ENCODE data around the gene DNAJC5G. TPM values are rescaled to one million over a fixed set of nuclear protein-coding genes. Genes with fewer than 3 reads are reported as not detected.

DNAJC5G gene
- total and polyA plus RNA-seq, 2 donors (not counting 1 experiment from before 2014, with no cell fraction given), result not detected

- Mint-ChIP-seq H3K9me3 (ENCODE audit: insufficient read depth) (no peaks in the 10 kb centered on the region), H3K27me3 (peaks cover 30% of the 10 kb centered on the region), H3K27ac (no peak overlapping the region), H3K4me1 (no peaks in the 10 kb centered on the region), H3K4me3 (no peak overlapping the region)
- Histone ChIP-seq H3K79me2 (ENCODE audit: control insufficient read depth, insufficient read depth, low read length) (no peaks in the 10 kb centered on the region), H3K27me3 (replicated peaks in 1 of 4; ENCODE audit: control extremely low read depth in 1 of 4, control insufficient read depth in 3 of 4, insufficient read depth in 4 of 4, low read length in 3 of 4) (peaks cover 0 to 13% (median 2%) of the 10 kb centered on the region in 4 experiments), H3K27ac (ENCODE audit: low read length in 2 of 2) (no peak overlapping the region), H3K9me3 (ENCODE audit: control extremely low read depth in 1 of 3, control insufficient read depth in 2 of 3, insufficient read depth in 1 of 3, low read length in 2 of 3) (no peaks in the 10 kb centered on the region), H4K20me1 (ENCODE audit: control insufficient read depth, insufficient read depth, low read length, poor library complexity, severe bottlenecking) (no peaks in the 10 kb centered on the region), H3K4me1 (ENCODE audit: control insufficient read depth in 2 of 2, insufficient read depth in 2 of 2, low read length in 2 of 2) (no peaks in the 10 kb centered on the region), H3K9ac (ENCODE audit: low read length) (no peak overlapping the region), H2AFZ (ENCODE audit: insufficient read depth, low read depth, low read length, poor library complexity, severe bottlenecking) (no peak overlapping the region), H3K4me3 (ENCODE audit: control extremely low read depth in 1 of 5, extremely low read depth in 1 of 5, insufficient read depth in 1 of 5, low read depth in 2 of 5, low read length in 4 of 5) (no peak overlapping the region), H3K4me2 (replicated peaks; ENCODE audit: low read depth, low read length, poor library complexity, severe bottlenecking) (no peak overlapping the region), H3K36me3 (replicated peaks in 1 of 2; ENCODE audit: control extremely low read depth in 1 of 2, control insufficient read depth in 1 of 2, extremely low read depth in 1 of 2, insufficient read depth in 2 of 2, low read length in 1 of 2) (no peaks in the 10 kb centered on the region)
- TF ChIP-seq EZH2 (IDR thresholded peaks at IDR 0.05; ENCODE audit: borderline replicate concordance, insufficient read depth, low read depth, low read length, poor library complexity, severe bottlenecking) (no peak), CTCF (IDR thresholded peaks at IDR 0.05) (no peak)
- DNase-seq (no peak), ATAC-seq (ENCODE audit: low read depth) (no peak)
- 92% methylated on average over 3 of the region's 4 CpGs for WGBS (ENCODE audit: insufficient coverage)
- POLR2A ChIA-PET, result no interaction called here
- intact Hi-C loops (cut with micrococcal nuclease), result no loop called here
- CTCF ChIA-PET, result no interaction called here
These were observed 21.2 kb downstream of the DNAJC5G start for GRCh38 chr2:27296481-27296880.

GRCh38 chr2:27297195-27297594, 22.0 kb downstream of the DNAJC5G start:
- Histone ChIP-seq H2AFZ (ENCODE audit: insufficient read depth, low read depth, low read length, poor library complexity, severe bottlenecking) (no peak overlapping the region), H3K27ac (ENCODE audit: low read length in 2 of 2) (no peak overlapping the region), H3K79me2 (ENCODE audit: control insufficient read depth, insufficient read depth, low read length) (no peaks in the 10 kb centered on the region), H3K36me3 (replicated peaks in 1 of 2; ENCODE audit: control extremely low read depth in 1 of 2, control insufficient read depth in 1 of 2, extremely low read depth in 1 of 2, insufficient read depth in 2 of 2, low read length in 1 of 2) (no peaks in the 10 kb centered on the region), H3K27me3 (replicated peaks in 1 of 4; ENCODE audit: control extremely low read depth in 1 of 4, control insufficient read depth in 3 of 4, insufficient read depth in 4 of 4, low read length in 3 of 4) (peaks cover 0 to 13% (median 2%) of the 10 kb centered on the region in 4 experiments), H3K9ac (ENCODE audit: low read length) (no peak overlapping the region), H3K9me3 (ENCODE audit: control extremely low read depth in 1 of 3, control insufficient read depth in 2 of 3, insufficient read depth in 1 of 3, low read length in 2 of 3) (no peaks in the 10 kb centered on the region), H3K4me3 (ENCODE audit: control extremely low read depth in 1 of 5, extremely low read depth in 1 of 5, insufficient read depth in 1 of 5, low read depth in 2 of 5, low read length in 4 of 5) (no peak overlapping the region), H3K4me1 (ENCODE audit: control insufficient read depth in 2 of 2, insufficient read depth in 2 of 2, low read length in 2 of 2) (no peaks in the 10 kb centered on the region), H3K4me2 (replicated peaks; ENCODE audit: low read depth, low read length, poor library complexity, severe bottlenecking) (no peak overlapping the region), H4K20me1 (ENCODE audit: control insufficient read depth, insufficient read depth, low read length, poor library complexity, severe bottlenecking) (no peaks in the 10 kb centered on the region)
- intact Hi-C loops (cut with micrococcal nuclease), result no loop called here
- ATAC-seq (ENCODE audit: low read depth) (no peak), DNase-seq (no peak)
- ChIA-PET POLR2A (no interaction called here), CTCF (no interaction called here)
- WGBS (ENCODE audit: insufficient coverage), result no CpG with 5 or more reads among the region's 3 CpGs
- TF ChIP-seq CTCF (IDR thresholded peaks at IDR 0.05) (no peak), EZH2 (IDR thresholded peaks at IDR 0.05; ENCODE audit: borderline replicate concordance, insufficient read depth, low read depth, low read length, poor library complexity, severe bottlenecking) (no peak)
- no peak overlapping the region for H3K27ac Mint-ChIP-seq
- no peaks in the 10 kb centered on the region for H3K9me3 Mint-ChIP-seq (ENCODE audit: insufficient read depth)
- peaks cover 30% of the 10 kb centered on the region for H3K27me3 Mint-ChIP-seq
- no peaks in the 10 kb centered on the region for H3K4me1 Mint-ChIP-seq
- H3K4me3 Mint-ChIP-seq, result no peak overlapping the region

All from B cell (primary cell).